GM12891 (cell line): ENCODE data around the gene JADE1.

Experiments
- DNase-seq: peaks from one replicate; pipeline ENCODE4 v3.0.0; 2011; ENCODE audit warnings: low spot score; ENCODE audit not compliant: insufficient read length
- FAIRE-seq: peaks from 2 replicates; lab custom pipeline; 2011; peaks lifted over from hg19 to GRCh38; lab: Jason Lieb, UNC
- PAX5 ChIP-seq: IDR thresholded peaks from 2 replicates; pipeline ENCODE4 v1.6.1; 2011; ENCODE audit warnings: low read length, moderate library complexity, mild to moderate bottlenecking; ENCODE audit not compliant: insufficient read depth, severe bottlenecking
- POLR2A ChIP-seq: IDR thresholded peaks from 2 replicates; pipeline ENCODE4 v1.6.1; 2011; ENCODE audit warnings: low read depth, low read length, control low read depth
- POLR2AphosphoS5 ChIP-seq: IDR thresholded peaks from 2 replicates; pipeline ENCODE4 v1.6.1; 2011; ENCODE audit warnings: low read depth, low read length, control low read depth
- POU2F2 ChIP-seq: IDR thresholded peaks from 2 replicates; pipeline ENCODE4 v1.6.1; 2011; ENCODE audit warnings: low read depth, mild to moderate bottlenecking, control low read depth, low read length, moderate library complexity
- SPI1 ChIP-seq: IDR thresholded peaks from 2 replicates; pipeline ENCODE4 v1.6.1; 2011; ENCODE audit warnings: low read depth, low read length, control low read depth
- TAF1 ChIP-seq: IDR thresholded peaks from 2 replicates; pipeline ENCODE4 v1.6.1; 2011; ENCODE audit warnings: low read depth, low read length, control low read depth

Gene JADE1

GRCh38 chr4:128869776-128870509 is 60.4 kb downstream of the JADE1 start:
- DNase-seq (no peak), FAIRE-seq (no peak)
- TF ChIP-seq POLR2AphosphoS5 (no peak), POU2F2 (no peak), POLR2A (no peak), PAX5 (no peak), TAF1 (no peak), SPI1 (no peak)

- TF ChIP-seq POU2F2 (no peak), TAF1 (no peak), PAX5 (no peak), POLR2AphosphoS5 (no peak), SPI1 (no peak), POLR2A (no peak)
- DNase-seq (no peak), FAIRE-seq (no peak)
These were observed 62.4 kb downstream of the JADE1 start for GRCh38 chr4:128871948-128872347.

GRCh38 chr4:128876200-128876599 is 66.7 kb downstream of the JADE1 start:
- TF ChIP-seq POU2F2 (no peak), POLR2AphosphoS5 (no peak), SPI1 (no peak)
- FAIRE-seq: no peak
- DNase-seq: no peak

GRCh38 chr4:128877934-128878333 is 68.4 kb downstream of the JADE1 start:
- FAIRE-seq: no peak
- no peak for DNase-seq
- TF ChIP-seq TAF1 (no peak), SPI1 (no peak), PAX5 (no peak), POLR2A (no peak), POU2F2 (no peak), POLR2AphosphoS5 (no peak)

GRCh38 chr4:128879283-128879682 is 69.8 kb downstream of the JADE1 start:
- FAIRE-seq: peak; percentile 13
- TF ChIP-seq TAF1: no peak
- TF ChIP-seq PAX5: no peak
- TF ChIP-seq POLR2A: no peak
- TF ChIP-seq POU2F2: no peak
- no peak for TF ChIP-seq POLR2AphosphoS5
- no peak for TF ChIP-seq SPI1
- no peak for DNase-seq

- DNase-seq: no peak
- TF ChIP-seq TAF1 (no peak), PAX5 (no peak), POLR2A (no peak), SPI1 (no peak), POLR2AphosphoS5 (no peak), POU2F2 (no peak)
- peak; percentile 13 for FAIRE-seq
These were observed 70.5 kb downstream of the JADE1 start for GRCh38 chr4:128879971-128880370.

- DNase-seq: no peak
- no peak for FAIRE-seq
These were observed 71.2 kb downstream of the JADE1 start for GRCh38 chr4:128880662-128881061.

GRCh38 chr4:128904821-128905220 is 95.3 kb downstream of the JADE1 start:
- TF ChIP-seq PAX5 (no peak), POLR2A (no peak), SPI1 (no peak), POLR2AphosphoS5 (no peak), POU2F2 (no peak), TAF1 (no peak)
- DNase-seq (no peak), FAIRE-seq (no peak)

More at GRCh38 chr4:128880662-128881061, 71.2 kb downstream of the JADE1 start:
- no peak for TF ChIP-seq PAX5
- no peak for TF ChIP-seq POLR2AphosphoS5
- no peak for TF ChIP-seq POLR2A
- TF ChIP-seq SPI1: no peak
- no peak for TF ChIP-seq TAF1
- TF ChIP-seq POU2F2: no peak

GRCh38 chr4:128906581-128906980 is 97.1 kb downstream of the JADE1 start:
- FAIRE-seq: no peak
- DNase-seq: no peak
- TF ChIP-seq POLR2AphosphoS5 (no peak), POLR2A (no peak), PAX5 (no peak), TAF1 (no peak), SPI1 (no peak), POU2F2 (no peak)

- DNase-seq: no peak
These were observed 98.5 kb downstream of the JADE1 start for GRCh38 chr4:128907981-128908380.

More at GRCh38 chr4:128907981-128908380, 98.5 kb downstream of the JADE1 start:
- TF ChIP-seq PAX5 (no peak), POLR2AphosphoS5 (no peak), TAF1 (no peak), POLR2A (no peak), SPI1 (no peak)
- no peak for FAIRE-seq
